Activated CD4-positive, alpha-beta memory T cell treated with anti-CD3 and anti-CD28 coated beads, Interleukin-2, amount 10 ng/mL, durations not matched to agents 7 days and 5 days (primary cell): ENCODE measurements around the gene SLC25A14. TPM values are rescaled to one million over a fixed set of nuclear protein-coding genes. Genes with fewer than 3 reads are reported as not detected.
A peak's percentile ranks its signal among the peaks of the same experiment; 100 is the strongest.
"Not testable (repeated sequence)": the region's sequence is repeated elsewhere in the genome, so short reads cannot be mapped to it uniquely, and the experiment has no call there.

Experiments used
- CTCF ChIA-PET: fragments of 350-600 bp; sonication (Branson Sonifier 250); formaldehyde crosslinking; loops from one replicate; lab custom pipeline; 2021; ENCODE audit warnings: antibody characterized with exemption, inconsistent platforms; lab: Charles Lee
- POLR2A ChIA-PET: fragments of 350-600 bp; sonication (Branson Sonifier 250); formaldehyde crosslinking; loops from one replicate; lab custom pipeline; 2021; ENCODE audit warnings: antibody characterized with exemption; lab: Charles Lee
- DNase-seq: peaks from one replicate; pipeline ENCODE4 v3.0.0-alpha.2; 2020
- H3K27ac Mint-ChIP-seq: one replicate; pipeline ENCODE4 v1.8.0; 2021; ENCODE audit warnings: mild to moderate bottlenecking, mixed read lengths
- H3K27me3 Mint-ChIP-seq: one replicate; pipeline ENCODE4 v1.8.0; 2021; ENCODE audit warnings: mixed read lengths
- H3K36me3 Mint-ChIP-seq: one replicate; pipeline ENCODE4 v1.8.0; 2021; ENCODE audit warnings: low read depth, mixed read lengths
- H3K4me1 Mint-ChIP-seq: one replicate; pipeline ENCODE4 v1.8.0; 2021; ENCODE audit warnings: mixed read lengths
- H3K4me3 Mint-ChIP-seq: one replicate; pipeline ENCODE4 v1.8.0; 2021; ENCODE audit warnings: mild to moderate bottlenecking, mixed read lengths
- H3K9me3 Mint-ChIP-seq: one replicate; pipeline ENCODE4 v1.8.0; 2021; ENCODE audit warnings: mixed read lengths
- total RNA-seq, 2 experiments: library from RNA; stranded (reverse); gene quantifications; one replicate each; pipeline ENCODE4 v1.2.3, GENCODE V29; 2021

The SLC25A14 gene
- 10 to 100 TPM in 1 of 2 experiments, 1 to 10 TPM in 1; 9.4 to 10.6 TPM for total RNA-seq

GRCh38 chrX:130339408-130340222 is at the start of gene SLC25A14:
TSS of gene SLC25A14 (plus strand) at chrX:130339919. CDS start at chrX:130340279, 360 bp downstream.
- POLR2A ChIA-PET = interaction anchor here (1.0 to 2.6 kb wide), 5 partner anchors 8 to 84 kb away, joined by 3 to 11 read pairs (median 3); partner anchors contain the start of genes RBMX2 and ZNF280C
- CTCF ChIA-PET = interaction anchor here (1.0 kb wide), 2 partner anchors 9 to 106 kb away, joined by 3 to 4 read pairs; no protein-coding TSS in a partner anchor

GRCh38 chrX:130295519-130296296 is 44.0 kb upstream of the SLC25A14 start:
- ChIA-PET CTCF (no interaction called here), POLR2A (no interaction called here)
- Mint-ChIP-seq H3K9me3 (no peaks in the 10 kb centered on the region), H3K27me3 (peaks cover 3% of the 10 kb centered on the region), H3K4me1 (no peaks in the 10 kb centered on the region), H3K27ac (no peak overlapping the region), H3K4me3 (no peak overlapping the region), H3K36me3 (no peaks in the 10 kb centered on the region)
- DNase-seq = no peak

More at GRCh38 chrX:130339408-130340222, at the start of gene SLC25A14:
- Mint-ChIP-seq H3K9me3 (no peaks in the 10 kb centered on the region), H3K4me1 (peaks cover 23% of the 10 kb centered on the region), H3K27me3 (no peaks in the 10 kb centered on the region), H3K27ac (peak within 1 kb of the TSS; percentile 86), H3K36me3 (no peaks in the 10 kb centered on the region), H3K4me3 (peak within 1 kb of the TSS; percentile 87)
- peak; percentile 80 for DNase-seq

GRCh38 chrX:130296297-130296678 is 43.4 kb upstream of the SLC25A14 start:
- POLR2A ChIA-PET = no interaction called here
- H3K36me3 Mint-ChIP-seq = no peaks in the 10 kb centered on the region
- no peak overlapping the region for H3K27ac Mint-ChIP-seq
- H3K9me3 Mint-ChIP-seq = no peaks in the 10 kb centered on the region
- no peaks in the 10 kb centered on the region for H3K4me1 Mint-ChIP-seq
- no peak overlapping the region for H3K4me3 Mint-ChIP-seq
- peaks cover 3% of the 10 kb centered on the region for H3K27me3 Mint-ChIP-seq
- CTCF ChIA-PET = no interaction called here
- DNase-seq = no peak

- peaks cover 3% of the 10 kb centered on the region for H3K27me3 Mint-ChIP-seq
- H3K4me1 Mint-ChIP-seq = no peaks in the 10 kb centered on the region
- ChIA-PET CTCF (no interaction called here), POLR2A (no interaction called here)
- no peak for DNase-seq
- no peak overlapping the region for H3K4me3 Mint-ChIP-seq
- H3K9me3 Mint-ChIP-seq = no peaks in the 10 kb centered on the region
- H3K27ac Mint-ChIP-seq = no peak overlapping the region
- no peaks in the 10 kb centered on the region for H3K36me3 Mint-ChIP-seq
These were observed 43.0 kb upstream of the SLC25A14 start for GRCh38 chrX:130296743-130297142.

- DNase-seq = no peak
- Mint-ChIP-seq H3K27ac (no peak overlapping the region), H3K9me3 (no peaks in the 10 kb centered on the region), H3K36me3 (no peaks in the 10 kb centered on the region), H3K4me1 (no peaks in the 10 kb centered on the region), H3K27me3 (no peaks in the 10 kb centered on the region), H3K4me3 (no peak overlapping the region)
- ChIA-PET POLR2A (interaction anchor here (0.7 kb wide), 1 partner anchor 31 kb away, joined by 3 read pairs; no protein-coding TSS in a partner anchor), CTCF (no interaction called here)
These were observed 40.3 kb upstream of the SLC25A14 start for GRCh38 chrX:130299279-130300009.

GRCh38 chrX:130300010-130300282 is 39.8 kb upstream of the SLC25A14 start:
- DNase-seq = no peak
- H3K4me1 Mint-ChIP-seq = no peaks in the 10 kb centered on the region
- no peak overlapping the region for H3K27ac Mint-ChIP-seq
- CTCF ChIA-PET = no interaction called here
- no peak overlapping the region for H3K4me3 Mint-ChIP-seq
- H3K9me3 Mint-ChIP-seq = no peaks in the 10 kb centered on the region
- H3K27me3 Mint-ChIP-seq = no peaks in the 10 kb centered on the region
- POLR2A ChIA-PET = no interaction called here
- H3K36me3 Mint-ChIP-seq = no peaks in the 10 kb centered on the region

GRCh38 chrX:130301405-130301804 is 38.3 kb upstream of the SLC25A14 start:
- no peak for DNase-seq
- ChIA-PET CTCF (no interaction called here), POLR2A (no interaction called here)
- Mint-ChIP-seq H3K9me3 (no peaks in the 10 kb centered on the region), H3K4me1 (no peaks in the 10 kb centered on the region), H3K4me3 (no peak overlapping the region), H3K27me3 (no peaks in the 10 kb centered on the region), H3K36me3 (no peaks in the 10 kb centered on the region), H3K27ac (no peak overlapping the region)

- no peaks in the 10 kb centered on the region for H3K27me3 Mint-ChIP-seq
- no peak for DNase-seq
- no peaks in the 10 kb centered on the region for H3K36me3 Mint-ChIP-seq
- H3K4me3 Mint-ChIP-seq = no peak overlapping the region
- POLR2A ChIA-PET = no interaction called here
- no peaks in the 10 kb centered on the region for H3K4me1 Mint-ChIP-seq
- no peak overlapping the region for H3K27ac Mint-ChIP-seq
- CTCF ChIA-PET = no interaction called here
- no peaks in the 10 kb centered on the region for H3K9me3 Mint-ChIP-seq
These were observed 37.7 kb upstream of the SLC25A14 start for GRCh38 chrX:130301977-130302376.

GRCh38 chrX:130304587-130305368 is 34.9 kb upstream of the SLC25A14 start:
- Mint-ChIP-seq H3K27me3 (no peaks in the 10 kb centered on the region), H3K4me3 (no peak overlapping the region), H3K36me3 (no peaks in the 10 kb centered on the region), H3K27ac (no peak overlapping the region), H3K9me3 (no peaks in the 10 kb centered on the region), H3K4me1 (no peaks in the 10 kb centered on the region)
- POLR2A ChIA-PET = no interaction called here
- no peak for DNase-seq
- CTCF ChIA-PET = no interaction called here

GRCh38 chrX:130319886-130320285 is 19.8 kb upstream of the SLC25A14 start:
- H3K4me3 Mint-ChIP-seq, H3K9me3 Mint-ChIP-seq, POLR2A ChIA-PET, CTCF ChIA-PET, H3K36me3 Mint-ChIP-seq, H3K4me1 Mint-ChIP-seq, DNase-seq, H3K27ac Mint-ChIP-seq: not testable (repeated sequence)
- peaks cover 12% of the 10 kb centered on the region for H3K27me3 Mint-ChIP-seq

GRCh38 chrX:130321550-130321949 is 18.2 kb upstream of the SLC25A14 start:
- Mint-ChIP-seq H3K27me3 (peaks cover 13% of the 10 kb centered on the region), H3K36me3 (no peaks in the 10 kb centered on the region), H3K4me1 (peaks cover 6% of the 10 kb centered on the region), H3K4me3 (no peak overlapping the region), H3K9me3 (no peaks in the 10 kb centered on the region), H3K27ac (no peak overlapping the region)
- ChIA-PET POLR2A (no interaction called here), CTCF (no interaction called here)
- no peak for DNase-seq

GRCh38 chrX:130330146-130330545 is 9.6 kb upstream of the SLC25A14 start:
- H3K36me3 Mint-ChIP-seq = no peaks in the 10 kb centered on the region
- no peak overlapping the region for H3K27ac Mint-ChIP-seq
- CTCF ChIA-PET = interaction anchor here (0.9 to 2.3 kb wide), 2 partner anchors 10 to 586 kb away, joined by 4 to 10 read pairs; partner anchors contain the start of gene SLC25A14
- POLR2A ChIA-PET = no interaction called here
- no peaks in the 10 kb centered on the region for H3K9me3 Mint-ChIP-seq
- peaks cover 17% of the 10 kb centered on the region for H3K27me3 Mint-ChIP-seq
- no peak for DNase-seq
- no peaks in the 10 kb centered on the region for H3K4me1 Mint-ChIP-seq
- no peak overlapping the region for H3K4me3 Mint-ChIP-seq
